Liver (tissue), 3 donors: Measurements from ENCODE around the gene JPT2.

ENCODE experiments used
- EGR1 ChIP-seq, 2 donors: IDR thresholded peaks; 2 replicates each; pipeline ENCODE4 v1.6.1; 2016 to 2018; ENCODE audit warnings: antibody characterized with exemption in 2 of 2, low read depth in 2 of 2
- MAX ChIP-seq: IDR thresholded peaks from 2 replicates; pipeline ENCODE4 v1.6.1; 2016; ENCODE audit warnings: antibody characterized with exemption
- SP1 ChIP-seq: IDR thresholded peaks from 2 replicates; pipeline ENCODE4 v1.6.1; 2018; ENCODE audit warnings: antibody characterized with exemption, mild to moderate bottlenecking
- TAF1 ChIP-seq: conservative IDR thresholded peaks from 2 replicates; pipeline ENCODE4 v1.6.1; 2016; ENCODE audit warnings: antibody characterized with exemption, mild to moderate bottlenecking
- YY1 ChIP-seq: IDR thresholded peaks from 2 replicates; pipeline ENCODE4 v1.6.1; 2016; ENCODE audit warnings: antibody characterized with exemption, mild to moderate bottlenecking
- ZBTB33 ChIP-seq: IDR thresholded peaks from 2 replicates; pipeline ENCODE4 v1.6.1; 2016; ENCODE audit warnings: antibody characterized with exemption
- TF ChIP-seq, protein P1 (sequence below): fragments of 150-350 bp; IDR thresholded peaks from 2 replicates; pipeline ENCODE4 v1.5.1; 2017; ENCODE audit warnings: improper control_type of control experiment, low read depth, low read length; ENCODE audit not compliant: missing input control
- TF ChIP-seq, protein P2 (sequence below): IDR thresholded peaks from 2 replicates; pipeline ENCODE4 v1.6.1; 2016; ENCODE audit warnings: antibody characterized with exemption, mild to moderate bottlenecking
- donor health status: healthy.
- donor health status: healthy.

DNA sequence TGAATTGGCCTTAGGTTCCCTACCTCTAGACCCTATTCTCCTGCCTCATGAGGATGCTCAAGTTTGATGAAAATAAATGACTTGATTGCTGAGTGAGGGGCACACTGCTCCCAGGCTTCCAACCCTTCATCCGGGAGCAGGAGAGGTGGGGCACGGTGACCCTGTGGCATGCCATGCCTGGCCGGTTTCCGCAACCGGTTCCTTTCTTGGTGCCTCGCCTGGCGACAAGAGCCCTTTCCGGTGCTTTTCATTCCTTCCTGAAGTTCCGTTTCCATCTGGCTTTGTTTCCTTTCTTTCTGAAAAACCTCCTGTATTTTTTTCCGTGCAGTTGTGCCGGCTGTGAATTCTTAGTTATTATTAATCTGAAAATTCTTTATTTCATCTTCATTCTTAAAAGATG is 38.2 kb upstream of the JPT2 start:
- TF ChIP-seq EGR1 (IDR thresholded peaks at IDR 0.05; ENCODE audit: low read depth in 2 of 2) (no peak), YY1 (no peak), MAX (no peak), TAF1 (no peak), SP1 (no peak), ZBTB33 (no peak)
- TF ChIP-seq, protein P1, sequence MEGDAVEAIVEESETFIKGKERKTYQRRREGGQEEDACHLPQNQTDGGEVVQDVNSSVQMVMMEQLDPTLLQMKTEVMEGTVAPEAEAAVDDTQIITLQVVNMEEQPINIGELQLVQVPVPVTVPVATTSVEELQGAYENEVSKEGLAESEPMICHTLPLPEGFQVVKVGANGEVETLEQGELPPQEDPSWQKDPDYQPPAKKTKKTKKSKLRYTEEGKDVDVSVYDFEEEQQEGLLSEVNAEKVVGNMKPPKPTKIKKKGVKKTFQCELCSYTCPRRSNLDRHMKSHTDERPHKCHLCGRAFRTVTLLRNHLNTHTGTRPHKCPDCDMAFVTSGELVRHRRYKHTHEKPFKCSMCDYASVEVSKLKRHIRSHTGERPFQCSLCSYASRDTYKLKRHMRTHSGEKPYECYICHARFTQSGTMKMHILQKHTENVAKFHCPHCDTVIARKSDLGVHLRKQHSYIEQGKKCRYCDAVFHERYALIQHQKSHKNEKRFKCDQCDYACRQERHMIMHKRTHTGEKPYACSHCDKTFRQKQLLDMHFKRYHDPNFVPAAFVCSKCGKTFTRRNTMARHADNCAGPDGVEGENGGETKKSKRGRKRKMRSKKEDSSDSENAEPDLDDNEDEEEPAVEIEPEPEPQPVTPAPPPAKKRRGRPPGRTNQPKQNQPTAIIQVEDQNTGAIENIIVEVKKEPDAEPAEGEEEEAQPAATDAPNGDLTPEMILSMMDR, result no peak
- TF ChIP-seq, protein P2, sequence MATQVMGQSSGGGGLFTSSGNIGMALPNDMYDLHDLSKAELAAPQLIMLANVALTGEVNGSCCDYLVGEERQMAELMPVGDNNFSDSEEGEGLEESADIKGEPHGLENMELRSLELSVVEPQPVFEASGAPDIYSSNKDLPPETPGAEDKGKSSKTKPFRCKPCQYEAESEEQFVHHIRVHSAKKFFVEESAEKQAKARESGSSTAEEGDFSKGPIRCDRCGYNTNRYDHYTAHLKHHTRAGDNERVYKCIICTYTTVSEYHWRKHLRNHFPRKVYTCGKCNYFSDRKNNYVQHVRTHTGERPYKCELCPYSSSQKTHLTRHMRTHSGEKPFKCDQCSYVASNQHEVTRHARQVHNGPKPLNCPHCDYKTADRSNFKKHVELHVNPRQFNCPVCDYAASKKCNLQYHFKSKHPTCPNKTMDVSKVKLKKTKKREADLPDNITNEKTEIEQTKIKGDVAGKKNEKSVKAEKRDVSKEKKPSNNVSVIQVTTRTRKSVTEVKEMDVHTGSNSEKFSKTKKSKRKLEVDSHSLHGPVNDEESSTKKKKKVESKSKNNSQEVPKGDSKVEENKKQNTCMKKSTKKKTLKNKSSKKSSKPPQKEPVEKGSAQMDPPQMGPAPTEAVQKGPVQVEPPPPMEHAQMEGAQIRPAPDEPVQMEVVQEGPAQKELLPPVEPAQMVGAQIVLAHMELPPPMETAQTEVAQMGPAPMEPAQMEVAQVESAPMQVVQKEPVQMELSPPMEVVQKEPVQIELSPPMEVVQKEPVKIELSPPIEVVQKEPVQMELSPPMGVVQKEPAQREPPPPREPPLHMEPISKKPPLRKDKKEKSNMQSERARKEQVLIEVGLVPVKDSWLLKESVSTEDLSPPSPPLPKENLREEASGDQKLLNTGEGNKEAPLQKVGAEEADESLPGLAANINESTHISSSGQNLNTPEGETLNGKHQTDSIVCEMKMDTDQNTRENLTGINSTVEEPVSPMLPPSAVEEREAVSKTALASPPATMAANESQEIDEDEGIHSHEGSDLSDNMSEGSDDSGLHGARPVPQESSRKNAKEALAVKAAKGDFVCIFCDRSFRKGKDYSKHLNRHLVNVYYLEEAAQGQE, result no peak
